HepG2 (cell line): ENCODE data around the gene MEIS1. TPM values are rescaled to one million over a fixed set of nuclear protein-coding genes. Genes with fewer than 3 reads are reported as not detected.

Experiments used
- ATF1 ChIP-seq: IDR thresholded peaks from 2 replicates; pipeline ENCODE4 v1.6.1; 2016; ENCODE audit warnings: mild to moderate bottlenecking, control low read depth
- BHLHE40 ChIP-seq: IDR thresholded peaks from 2 replicates; pipeline ENCODE4 v1.6.1; 2011; ENCODE audit warnings: low read length, improper control_type of control experiment
- IKZF4 ChIP-seq: sonication (generic); formaldehyde crosslinking; IDR thresholded peaks from 2 replicates; pipeline ENCODE4 v1.5.1; 2020; ENCODE audit warnings: borderline replicate concordance, mild to moderate bottlenecking, low read depth, missing genetic modification reagents; ENCODE audit errors: not compliant biosample characterization
- POGZ ChIP-seq: sonication (generic); formaldehyde crosslinking; IDR thresholded peaks from 2 replicates; pipeline ENCODE4 v1.4.0; 2020; ENCODE audit warnings: mild to moderate bottlenecking, missing genetic modification reagents
- RELA ChIP-seq: sonication (generic); formaldehyde crosslinking; IDR thresholded peaks from 2 replicates; pipeline ENCODE4 v1.4.0; 2020; ENCODE audit warnings: missing genetic modification reagents
- TAF1 ChIP-seq: sonication (generic); formaldehyde crosslinking; IDR thresholded peaks from 2 replicates; pipeline ENCODE4 v1.4.0; 2020; ENCODE audit warnings: missing genetic modification reagents
- ZFP82 ChIP-seq: sonication (generic); formaldehyde crosslinking; IDR thresholded peaks from 2 replicates; pipeline ENCODE4 v1.5.1; 2020; ENCODE audit warnings: mild to moderate bottlenecking, missing genetic modification reagents, borderline replicate concordance
- ZFY ChIP-seq: sonication (generic); formaldehyde crosslinking; IDR thresholded peaks from 2 replicates; pipeline ENCODE4 v1.4.0; 2020; ENCODE audit warnings: missing genetic modification reagents
- ZNF761 ChIP-seq: sonication (generic); formaldehyde crosslinking; conservative IDR thresholded peaks from 2 replicates; pipeline ENCODE4 v1.4.0; 2020; ENCODE audit warnings: mild to moderate bottlenecking, missing genetic modification reagents
- ZNF782 ChIP-seq: sonication (generic); formaldehyde crosslinking; IDR thresholded peaks from 2 replicates; pipeline ENCODE4 v1.4.0; 2020; ENCODE audit warnings: missing genetic modification reagents, mild to moderate bottlenecking, borderline replicate concordance
- ZSCAN9 ChIP-seq: IDR thresholded peaks from 2 replicates; pipeline ENCODE4 v1.6.1; 2016; ENCODE audit warnings: borderline replicate concordance
- polyA plus RNA-seq, 8 experiments: library from polyadenylated mRNA; depleted of rRNA in 3 of 8; stranded (reverse) in 7 of 8; unstranded in 1 of 8; fragments of >200 nt; fragmentation: Illumina TruSeq in 4 of 8; extraction: Trizol in 4 of 8; gene quantifications; 2 replicates each; pipeline versions ENCODE4 v1.2.1 to v1.2.3, GENCODE V29; 2011 to 2016; ENCODE audit warnings: low read depth in 4 of 8, missing spikeins in 1 of 8, mixed read lengths in 1 of 8; ENCODE audit not compliant: insufficient read depth in 1 of 8
- total RNA-seq, 5 experiments: library from RNA; depleted of rRNA; stranded (reverse); fragments of >200 nt; fragmentation: Illumina TruSeq; extraction: Trizol; gene quantifications; 2 replicates each; pipeline ENCODE4 v1.2.3, GENCODE V29; 2016; ENCODE audit warnings: low read depth in 1 of 5
- TF ChIP-seq, protein P1 (sequence below): sonication (generic); formaldehyde crosslinking; conservative IDR thresholded peaks from 2 replicates; pipeline ENCODE4 v1.4.0; 2020; ENCODE audit warnings: mild to moderate bottlenecking, missing genetic modification reagents, moderate library complexity
- TF ChIP-seq, protein P2 (sequence below): fragments of 450-650 bp; IDR thresholded peaks from 2 replicates; pipeline ENCODE4 v1.6.1; 2016
- TF ChIP-seq, protein P3 (sequence below): IDR thresholded peaks from 2 replicates; pipeline ENCODE4 v1.6.1; 2016; ENCODE audit warnings: missing biosample characterization, missing genetic modification reagents, low read depth
- TF ChIP-seq, protein P4 (sequence below): sonication (generic); formaldehyde crosslinking; IDR thresholded peaks from 2 replicates; pipeline ENCODE4 v1.5.1; 2020; ENCODE audit warnings: missing genetic modification reagents, mild to moderate bottlenecking, borderline replicate concordance
- TF ChIP-seq, protein P5 (sequence below): sonication (generic); formaldehyde crosslinking; IDR thresholded peaks from 2 replicates; pipeline ENCODE4 v1.8.0; 2022; ENCODE audit warnings: mild to moderate bottlenecking, missing genetic modification reagents
- TF ChIP-seq, protein P6 (sequence below): sonication (generic); IDR thresholded peaks from 2 replicates; pipeline ENCODE4 v1.6.1; 2016; ENCODE audit warnings: low read depth, borderline replicate concordance

MEIS1 gene
- total and polyA plus RNA-seq, 2 of the 13 experiments (the other 11 are each of a cell fraction or from before 2014, with no cell fraction given), result 3.8 to 6.0 TPM

DNA sequence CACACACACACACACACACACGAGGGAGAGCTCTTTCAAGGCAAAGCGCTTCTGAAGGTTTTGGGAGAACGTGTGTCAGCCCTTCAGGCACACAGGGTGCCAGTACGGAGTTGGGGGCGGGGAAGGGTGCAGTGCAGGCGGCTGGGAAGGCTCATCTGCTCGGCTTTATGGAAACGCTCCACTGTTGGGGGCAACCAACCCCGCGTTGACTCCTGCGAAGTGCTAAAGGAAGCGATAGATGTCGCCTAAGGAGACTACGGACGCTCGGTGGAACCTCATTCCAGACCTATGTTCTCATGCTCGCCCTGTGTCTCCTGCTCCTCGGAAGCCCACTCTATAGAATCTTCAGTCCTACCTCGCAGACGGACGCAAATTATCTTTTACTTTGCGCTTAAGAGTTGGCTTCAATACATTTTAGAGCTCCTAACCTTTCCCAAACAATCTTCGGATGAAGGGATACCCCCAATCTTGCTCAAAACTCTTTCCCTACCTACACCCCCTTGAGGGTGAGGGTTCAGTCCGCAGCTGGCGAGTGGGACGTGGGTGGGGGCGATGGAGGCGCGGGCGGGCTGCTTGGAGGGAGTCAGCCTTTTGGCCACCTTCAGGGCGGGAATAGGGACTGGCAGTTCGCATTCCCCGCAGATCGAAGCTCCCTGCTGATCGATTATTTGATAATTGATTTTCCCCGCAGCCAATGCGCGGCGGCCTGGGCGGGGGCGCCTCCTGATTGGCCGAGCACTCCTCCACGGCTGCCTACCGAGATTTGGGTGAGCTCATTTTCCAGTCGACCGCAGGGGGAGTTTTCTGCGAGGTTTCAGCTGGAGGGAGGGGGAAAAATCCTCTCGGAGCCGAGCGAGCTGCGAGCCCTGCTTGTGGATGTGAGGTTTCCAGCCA, 1.9 kb upstream of the MEIS1 start (continued):
- TF ChIP-seq, protein P1, sequence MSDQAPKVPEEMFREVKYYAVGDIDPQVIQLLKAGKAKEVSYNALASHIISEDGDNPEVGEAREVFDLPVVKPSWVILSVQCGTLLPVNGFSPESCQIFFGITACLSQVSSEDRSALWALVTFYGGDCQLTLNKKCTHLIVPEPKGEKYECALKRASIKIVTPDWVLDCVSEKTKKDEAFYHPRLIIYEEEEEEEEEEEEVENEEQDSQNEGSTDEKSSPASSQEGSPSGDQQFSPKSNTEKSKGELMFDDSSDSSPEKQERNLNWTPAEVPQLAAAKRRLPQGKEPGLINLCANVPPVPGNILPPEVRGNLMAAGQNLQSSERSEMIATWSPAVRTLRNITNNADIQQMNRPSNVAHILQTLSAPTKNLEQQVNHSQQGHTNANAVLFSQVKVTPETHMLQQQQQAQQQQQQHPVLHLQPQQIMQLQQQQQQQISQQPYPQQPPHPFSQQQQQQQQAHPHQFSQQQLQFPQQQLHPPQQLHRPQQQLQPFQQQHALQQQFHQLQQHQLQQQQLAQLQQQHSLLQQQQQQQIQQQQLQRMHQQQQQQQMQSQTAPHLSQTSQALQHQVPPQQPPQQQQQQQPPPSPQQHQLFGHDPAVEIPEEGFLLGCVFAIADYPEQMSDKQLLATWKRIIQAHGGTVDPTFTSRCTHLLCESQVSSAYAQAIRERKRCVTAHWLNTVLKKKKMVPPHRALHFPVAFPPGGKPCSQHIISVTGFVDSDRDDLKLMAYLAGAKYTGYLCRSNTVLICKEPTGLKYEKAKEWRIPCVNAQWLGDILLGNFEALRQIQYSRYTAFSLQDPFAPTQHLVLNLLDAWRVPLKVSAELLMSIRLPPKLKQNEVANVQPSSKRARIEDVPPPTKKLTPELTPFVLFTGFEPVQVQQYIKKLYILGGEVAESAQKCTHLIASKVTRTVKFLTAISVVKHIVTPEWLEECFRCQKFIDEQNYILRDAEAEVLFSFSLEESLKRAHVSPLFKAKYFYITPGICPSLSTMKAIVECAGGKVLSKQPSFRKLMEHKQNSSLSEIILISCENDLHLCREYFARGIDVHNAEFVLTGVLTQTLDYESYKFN, result 0 out of 2 replicates have a peak, but pooled peaks have one; percentile 20
- TF ChIP-seq ZFY (CRISPR knock-in tag) (no peak), RELA (CRISPR knock-in tag) (no peak), ZNF782 (CRISPR knock-in tag) (peak; percentile 47; the same call in 1 of the 2 replicates), ZSCAN9 (CRISPR knock-in tag) (peak; percentile 55; the same call in 1 of the 2 replicates), ZNF761 (0 out of 2 replicates have a peak, but pooled peaks have one; percentile 33), ATF1 (CRISPR knock-in tag) (peak; percentile 66; the same call in 1 of the 2 replicates), IKZF4 (CRISPR knock-in tag) (peak; percentile 59), ZFP82 (CRISPR knock-in tag) (no peak), TAF1 (CRISPR knock-in tag) (peak; percentile 50; the same call in 1 of the 2 replicates), POGZ (peak; percentile 83), BHLHE40 (peak; percentile 86)
- TF ChIP-seq, protein P2, sequence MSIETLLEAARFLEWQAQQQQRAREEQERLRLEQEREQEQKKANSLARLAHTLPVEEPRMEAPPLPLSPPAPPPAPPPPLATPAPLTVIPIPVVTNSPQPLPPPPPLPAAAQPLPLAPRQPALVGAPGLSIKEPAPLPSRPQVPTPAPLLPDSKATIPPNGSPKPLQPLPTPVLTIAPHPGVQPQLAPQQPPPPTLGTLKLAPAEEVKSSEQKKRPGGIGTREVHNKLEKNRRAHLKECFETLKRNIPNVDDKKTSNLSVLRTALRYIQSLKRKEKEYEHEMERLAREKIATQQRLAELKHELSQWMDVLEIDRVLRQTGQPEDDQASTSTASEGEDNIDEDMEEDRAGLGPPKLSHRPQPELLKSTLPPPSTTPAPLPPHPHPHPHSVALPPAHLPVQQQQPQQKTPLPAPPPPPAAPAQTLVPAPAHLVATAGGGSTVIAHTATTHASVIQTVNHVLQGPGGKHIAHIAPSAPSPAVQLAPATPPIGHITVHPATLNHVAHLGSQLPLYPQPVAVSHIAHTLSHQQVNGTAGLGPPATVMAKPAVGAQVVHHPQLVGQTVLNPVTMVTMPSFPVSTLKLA, result no peak
- TF ChIP-seq, protein P3, sequence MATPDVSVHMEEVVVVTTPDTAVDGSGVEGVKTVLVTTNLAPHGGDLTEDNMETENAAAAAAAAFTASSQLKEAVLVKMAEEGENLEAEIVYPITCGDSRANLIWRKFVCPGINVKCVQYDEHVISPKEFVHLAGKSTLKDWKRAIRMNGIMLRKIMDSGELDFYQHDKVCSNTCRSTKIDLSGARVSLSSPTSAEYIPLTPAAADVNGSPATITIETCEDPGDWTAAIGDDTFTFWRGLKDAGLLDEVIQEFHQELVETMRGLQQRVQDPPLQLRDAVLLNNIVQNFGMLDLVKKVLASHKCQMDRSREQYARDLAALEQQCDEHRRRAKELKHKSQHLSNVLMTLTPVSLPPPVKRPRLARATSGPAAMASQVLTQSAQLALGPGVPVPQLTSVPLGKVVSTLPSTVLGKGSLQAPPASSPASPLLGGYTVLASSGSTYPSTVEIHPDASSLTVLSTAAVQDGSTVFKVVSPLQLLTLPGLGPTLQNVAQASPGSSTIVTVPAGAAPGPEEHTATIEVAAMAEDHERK (CRISPR knock-in tag), result no peak
- TF ChIP-seq, protein P4, sequence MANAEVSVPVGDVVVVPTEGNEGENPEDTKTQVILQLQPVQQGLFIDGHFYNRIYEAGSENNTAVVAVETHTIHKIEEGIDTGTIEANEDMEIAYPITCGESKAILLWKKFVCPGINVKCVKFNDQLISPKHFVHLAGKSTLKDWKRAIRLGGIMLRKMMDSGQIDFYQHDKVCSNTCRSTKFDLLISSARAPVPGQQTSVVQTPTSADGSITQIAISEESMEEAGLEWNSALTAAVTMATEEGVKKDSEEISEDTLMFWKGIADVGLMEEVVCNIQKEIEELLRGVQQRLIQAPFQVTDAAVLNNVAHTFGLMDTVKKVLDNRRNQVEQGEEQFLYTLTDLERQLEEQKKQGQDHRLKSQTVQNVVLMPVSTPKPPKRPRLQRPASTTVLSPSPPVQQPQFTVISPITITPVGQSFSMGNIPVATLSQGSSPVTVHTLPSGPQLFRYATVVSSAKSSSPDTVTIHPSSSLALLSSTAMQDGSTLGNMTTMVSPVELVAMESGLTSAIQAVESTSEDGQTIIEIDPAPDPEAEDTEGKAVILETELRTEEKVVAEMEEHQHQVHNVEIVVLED (CRISPR knock-in tag), result 0 out of 2 replicates have a peak, but pooled peaks have one; percentile 23
- TF ChIP-seq, protein P5, sequence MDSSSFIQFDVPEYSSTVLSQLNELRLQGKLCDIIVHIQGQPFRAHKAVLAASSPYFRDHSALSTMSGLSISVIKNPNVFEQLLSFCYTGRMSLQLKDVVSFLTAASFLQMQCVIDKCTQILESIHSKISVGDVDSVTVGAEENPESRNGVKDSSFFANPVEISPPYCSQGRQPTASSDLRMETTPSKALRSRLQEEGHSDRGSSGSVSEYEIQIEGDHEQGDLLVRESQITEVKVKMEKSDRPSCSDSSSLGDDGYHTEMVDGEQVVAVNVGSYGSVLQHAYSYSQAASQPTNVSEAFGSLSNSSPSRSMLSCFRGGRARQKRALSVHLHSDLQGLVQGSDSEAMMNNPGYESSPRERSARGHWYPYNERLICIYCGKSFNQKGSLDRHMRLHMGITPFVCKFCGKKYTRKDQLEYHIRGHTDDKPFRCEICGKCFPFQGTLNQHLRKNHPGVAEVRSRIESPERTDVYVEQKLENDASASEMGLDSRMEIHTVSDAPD (CRISPR knock-in tag), result 0 out of 2 replicates have a peak, but pooled peaks have one; percentile 39
- TF ChIP-seq, protein P6, sequence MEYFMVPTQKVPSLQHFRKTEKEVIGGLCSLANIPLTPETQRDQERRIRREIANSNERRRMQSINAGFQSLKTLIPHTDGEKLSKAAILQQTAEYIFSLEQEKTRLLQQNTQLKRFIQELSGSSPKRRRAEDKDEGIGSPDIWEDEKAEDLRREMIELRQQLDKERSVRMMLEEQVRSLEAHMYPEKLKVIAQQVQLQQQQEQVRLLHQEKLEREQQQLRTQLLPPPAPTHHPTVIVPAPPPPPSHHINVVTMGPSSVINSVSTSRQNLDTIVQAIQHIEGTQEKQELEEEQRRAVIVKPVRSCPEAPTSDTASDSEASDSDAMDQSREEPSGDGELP, result peak; percentile 70; the same call in 1 of the 2 replicates
